A673 (cell line): ENCODE results near the gene ACP7. TPM values are rescaled to one million over a fixed set of nuclear protein-coding genes. Genes with fewer than 3 reads are reported as not detected.

Experiments used
- BruUV-seq: library from RNA; stranded (reverse); fragments of 400-500 nt; replicated peaks from 2 replicates; lab custom pipeline; 2021; lab: Mats Ljungman, UMichigan
- CTCF ChIA-PET: fragments of 300-600 bp; sonication (Branson Sonifier 250); formaldehyde crosslinking; loops from one replicate; lab custom pipeline; 2022; ENCODE audit warnings: antibody characterized with exemption; lab: Charles Lee
- POLR2A ChIA-PET: fragments of 300-600 bp; sonication (Branson Sonifier 250); formaldehyde crosslinking; loops from one replicate; lab custom pipeline; 2022; ENCODE audit warnings: antibody characterized with exemption; ENCODE audit not compliant: low non-redundant PET; lab: Charles Lee
- DNase-seq: peaks from one replicate; pipeline ENCODE4 v3.0.0-alpha.2; 2015; ENCODE audit warnings: low spot score
- H3K27ac ChIP-seq: fragments of 200-600 bp; sonication (generic); 2 replicates; pipeline ENCODE4 v1.5.1; 2016; ENCODE audit warnings: mixed run types, low read depth, mild to moderate bottlenecking, mixed read lengths, antibody characterized with exemption, low read length; ENCODE audit not compliant: poor library complexity, severe bottlenecking
- H3K27me3 ChIP-seq: fragments of 200-600 bp; sonication (generic); replicated peaks from 2 replicates; pipeline ENCODE4 v1.6.1; 2017; ENCODE audit warnings: mixed run types, low read depth, mild to moderate bottlenecking, mixed read lengths, antibody characterized with exemption, low read length; ENCODE audit not compliant: insufficient read depth, poor library complexity
- H3K36me3 ChIP-seq: fragments of 200-600 bp; sonication (generic); 2 replicates; pipeline ENCODE4 v1.6.1; 2016; ENCODE audit warnings: mixed run types, mild to moderate bottlenecking, mixed read lengths, antibody characterized with exemption, low read length; ENCODE audit not compliant: insufficient read depth, poor library complexity, severe bottlenecking
- H3K4me1 ChIP-seq: fragments of 200-600 bp; sonication (generic); 2 replicates; pipeline ENCODE4 v1.6.1; 2017; ENCODE audit warnings: mixed run types, mild to moderate bottlenecking, mixed read lengths, antibody characterized with exemption, low read length; ENCODE audit not compliant: insufficient read depth, poor library complexity, severe bottlenecking
- H3K4me3 ChIP-seq: fragments of 200-600 bp; sonication (generic); 2 replicates; pipeline ENCODE4 v1.5.1; 2016; ENCODE audit warnings: low read depth, mixed run types, mild to moderate bottlenecking, mixed read lengths, low read length; ENCODE audit not compliant: poor library complexity, severe bottlenecking
- H3K9me3 ChIP-seq: fragments of 200-600 bp; sonication (generic); 2 replicates; pipeline ENCODE4 v1.6.1; 2016; ENCODE audit warnings: mixed run types, low read depth, mild to moderate bottlenecking, mixed read lengths, antibody characterized with exemption, low read length; ENCODE audit not compliant: poor library complexity, severe bottlenecking
- CTCF ChIP-seq: fragments of 300-800, 200-600 bp; sonication (generic); conservative IDR thresholded peaks from 2 replicates; pipeline ENCODE4 v1.5.1; 2017; ENCODE audit warnings: low read depth, mild to moderate bottlenecking, antibody characterized with exemption, low read length, moderate library complexity, mixed read lengths
- EZH2 ChIP-seq: fragments of 200-600 bp; sonication (generic); IDR thresholded peaks from 2 replicates; pipeline ENCODE4 v1.6.1; 2017; ENCODE audit warnings: borderline replicate concordance, low read depth, mild to moderate bottlenecking, mixed read lengths, antibody characterized with exemption, low read length; ENCODE audit not compliant: poor library complexity, severe bottlenecking
- intact Hi-C: fragments of 100-400 bp; cut with micrococcal nuclease; formaldehyde crosslinking; loops from one replicate; pipeline ENCODE4 v1.10.0; 2022; ENCODE audit not compliant: unreplicated experiment
- total RNA-seq: library from RNA; stranded (reverse); gene quantifications from 2 replicates; pipeline ENCODE4 v1.2.3, GENCODE V29; 2021

The ACP7 gene
- total RNA-seq, 1 experiment from 2014 or later = not detected

GRCh38 chr19:39145180-39145953 is 61.2 kb downstream of the ACP7 start:
- DNase-seq = no peak
- Histone ChIP-seq H3K27me3 (no peaks in the 10 kb centered on the region), H3K9me3 (no peaks in the 10 kb centered on the region), H3K27ac (no peak overlapping the region), H3K4me3 (no peak overlapping the region), H3K36me3 (no peaks in the 10 kb centered on the region), H3K4me1 (no peaks in the 10 kb centered on the region)
- BruUV-seq = no TSS peak
- TF ChIP-seq EZH2 (no peak), CTCF (no peak)
- ChIA-PET POLR2A (no interaction called here), CTCF (no interaction called here)
- intact Hi-C loops = no loop called here

- ChIA-PET POLR2A (no interaction called here), CTCF (no interaction called here)
- no peak overlapping the region for H3K4me3 ChIP-seq
- no peaks in the 10 kb centered on the region for H3K9me3 ChIP-seq
- TF ChIP-seq EZH2 = no peak
- TF ChIP-seq CTCF = no peak
- no peak overlapping the region for H3K27ac ChIP-seq
- no TSS peak for BruUV-seq
- no peaks in the 10 kb centered on the region for H3K27me3 ChIP-seq
- no peaks in the 10 kb centered on the region for H3K36me3 ChIP-seq
- H3K4me1 ChIP-seq = no peaks in the 10 kb centered on the region
- DNase-seq = no peak
- intact Hi-C loops = no loop called here
Measured at GRCh38 chr19:39146091-39146490, 61.9 kb downstream of the ACP7 start.

- POLR2A ChIA-PET = no interaction called here
- Histone ChIP-seq H3K27me3 (no peaks in the 10 kb centered on the region), H3K4me1 (no peaks in the 10 kb centered on the region), H3K27ac (no peak overlapping the region), H3K9me3 (no peaks in the 10 kb centered on the region), H3K36me3 (no peaks in the 10 kb centered on the region), H3K4me3 (no peak overlapping the region)
- TF ChIP-seq EZH2 = no peak
- no peak for TF ChIP-seq CTCF
- intact Hi-C loops = no loop called here
- no TSS peak for BruUV-seq
- CTCF ChIA-PET = no interaction called here
- DNase-seq = no peak
Measured at GRCh38 chr19:39146686-39147450, 62.7 kb downstream of the ACP7 start.
